AG04450 (cell line): ENCODE measurements around the gene UBAP1L. TPM values are rescaled to one million over a fixed set of nuclear protein-coding genes. Genes with fewer than 3 reads are reported as not detected.
"Not testable (repeated sequence)": the region's sequence is repeated elsewhere in the genome, so short reads cannot be mapped to it uniquely, and the experiment has no call there.

Experiments used
- CTCF ChIA-PET: fragments of 300-600, 350-600 bp; formaldehyde crosslinking; extraction: SDS; loops from one replicate; lab custom pipeline; 2022; ENCODE audit warnings: antibody characterized with exemption, inconsistent platforms; lab: Charles Lee
- POLR2A ChIA-PET: fragments of 350-600 bp; formaldehyde crosslinking; extraction: SDS; loops from one replicate; lab custom pipeline; 2021; ENCODE audit warnings: antibody characterized with exemption, inconsistent platforms; lab: Yijun Ruan, JAX
- DNase-seq: peaks from one replicate; pipeline ENCODE4 v3.0.0-alpha.2; 2011; ENCODE audit warnings: low read depth, low spot score
- H3K27ac ChIP-seq: one replicate; pipeline ENCODE4 v1.5.1; 2012; ENCODE audit warnings: low read depth, low read length, control low read depth
- H3K27me3 ChIP-seq: one replicate; pipeline ENCODE4 v1.6.0; 2012; ENCODE audit warnings: low read length; ENCODE audit not compliant: control insufficient read depth, insufficient read depth
- H3K4me3 ChIP-seq: 2 replicates; pipeline ENCODE4 v1.5.1; 2011; ENCODE audit warnings: mild to moderate bottlenecking, low read depth, low read length, control low read depth
- H3K9me3 ChIP-seq: 2 replicates; pipeline ENCODE4 v1.5.1; 2012; ENCODE audit warnings: low read length; ENCODE audit not compliant: control insufficient read depth, insufficient read depth
- polyA plus RNA-seq: library from polyadenylated mRNA; depleted of rRNA; stranded (reverse); fragments of >200 nt; gene quantifications from 2 replicates; pipeline ENCODE4 v1.2.3, GENCODE V29; 2011
- TF ChIP-seq, protein P1 (sequence below): IDR thresholded peaks from 2 replicates; pipeline ENCODE4 v1.5.1; 2011; ENCODE audit warnings: low read depth, low read length, control low read depth, inconsistent platforms

The UBAP1L gene
- polyA plus RNA-seq, 1 experiment: 0.46 TPM

DNA sequence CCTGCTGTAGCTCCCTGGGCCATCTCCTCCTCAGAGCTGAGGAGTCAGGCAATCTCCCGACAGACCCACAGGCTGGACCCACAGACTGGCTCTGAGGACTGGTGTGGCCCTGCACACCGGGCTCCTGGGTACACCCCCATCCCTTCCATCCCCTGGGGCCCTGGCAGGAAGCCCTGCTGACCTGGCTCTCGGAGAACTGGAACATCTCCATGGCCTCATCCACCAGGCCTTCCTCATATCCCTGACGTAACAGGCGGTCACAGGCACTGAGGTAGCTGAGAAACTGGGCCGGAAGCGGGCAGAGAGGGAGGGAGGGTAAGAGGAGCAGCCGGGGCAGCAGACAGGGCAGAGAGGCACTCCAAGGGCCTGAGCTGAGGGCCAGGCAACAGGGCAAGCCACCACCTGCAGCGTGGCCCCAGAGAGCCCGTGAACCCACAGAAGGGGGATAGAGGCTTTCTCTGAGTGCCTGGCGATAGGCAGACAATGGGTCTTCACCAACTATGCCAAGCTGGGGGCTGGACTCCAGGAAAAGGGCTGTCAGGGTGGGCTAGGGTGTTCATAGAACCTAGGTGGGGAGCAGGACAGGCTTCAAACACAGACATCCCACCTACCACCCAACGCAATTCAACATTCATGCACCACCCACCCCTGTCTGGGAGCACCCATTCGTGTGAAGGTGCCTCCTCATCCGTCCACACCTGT, 20.6 kb downstream of the UBAP1L start:
- no peak for DNase-seq
- CTCF ChIA-PET: interaction anchor here (1.2 to 1.4 kb wide), 2 partner anchors 8 to 60 kb away, joined by 3 to 6 read pairs; no protein-coding TSS in a partner anchor

DNA sequence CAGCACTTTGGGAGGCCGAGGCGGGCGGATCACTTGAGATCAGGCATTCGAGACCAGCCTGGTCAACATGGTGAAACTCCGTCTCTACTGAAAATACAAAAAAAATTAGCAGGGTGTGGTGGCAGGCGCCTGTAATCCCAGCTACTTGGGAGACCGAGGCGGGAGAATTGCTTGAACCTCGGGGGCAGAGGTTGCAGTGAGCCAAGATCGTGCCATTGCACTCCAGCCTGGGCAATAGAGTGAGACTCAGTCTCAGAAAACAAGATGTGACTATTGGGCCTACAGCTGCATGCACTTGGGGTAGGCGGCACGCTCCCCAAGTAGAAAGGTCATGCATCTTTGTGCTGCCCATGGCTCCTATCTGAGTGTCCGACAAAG, 21.2 kb downstream of the UBAP1L start:
- not testable (repeated sequence) for H3K4me3 ChIP-seq, H3K27me3 ChIP-seq, DNase-seq, H3K27ac ChIP-seq, H3K9me3 ChIP-seq
- ChIA-PET POLR2A (interaction anchor here (0.6 kb wide), 1 partner anchor 25 kb away, joined by 3 read pairs; no protein-coding TSS in a partner anchor), CTCF (interaction anchor here (1.4 kb wide), 1 partner anchor 60 kb away, joined by 6 read pairs; no protein-coding TSS in a partner anchor)

More for the DNA sequence above, 20.6 kb downstream of the UBAP1L start:
- H3K27me3 ChIP-seq: no peaks in the 10 kb centered on the region
- POLR2A ChIA-PET: interaction anchor here (0.6 kb wide), 2 partner anchors 25 to 46 kb away, joined by 3 to 8 read pairs; no protein-coding TSS in a partner anchor
- no peak overlapping the region for H3K4me3 ChIP-seq
- TF ChIP-seq, protein P1, sequence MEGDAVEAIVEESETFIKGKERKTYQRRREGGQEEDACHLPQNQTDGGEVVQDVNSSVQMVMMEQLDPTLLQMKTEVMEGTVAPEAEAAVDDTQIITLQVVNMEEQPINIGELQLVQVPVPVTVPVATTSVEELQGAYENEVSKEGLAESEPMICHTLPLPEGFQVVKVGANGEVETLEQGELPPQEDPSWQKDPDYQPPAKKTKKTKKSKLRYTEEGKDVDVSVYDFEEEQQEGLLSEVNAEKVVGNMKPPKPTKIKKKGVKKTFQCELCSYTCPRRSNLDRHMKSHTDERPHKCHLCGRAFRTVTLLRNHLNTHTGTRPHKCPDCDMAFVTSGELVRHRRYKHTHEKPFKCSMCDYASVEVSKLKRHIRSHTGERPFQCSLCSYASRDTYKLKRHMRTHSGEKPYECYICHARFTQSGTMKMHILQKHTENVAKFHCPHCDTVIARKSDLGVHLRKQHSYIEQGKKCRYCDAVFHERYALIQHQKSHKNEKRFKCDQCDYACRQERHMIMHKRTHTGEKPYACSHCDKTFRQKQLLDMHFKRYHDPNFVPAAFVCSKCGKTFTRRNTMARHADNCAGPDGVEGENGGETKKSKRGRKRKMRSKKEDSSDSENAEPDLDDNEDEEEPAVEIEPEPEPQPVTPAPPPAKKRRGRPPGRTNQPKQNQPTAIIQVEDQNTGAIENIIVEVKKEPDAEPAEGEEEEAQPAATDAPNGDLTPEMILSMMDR: no peak
- H3K9me3 ChIP-seq: no peaks in the 10 kb centered on the region
- no peak overlapping the region for H3K27ac ChIP-seq

DNA sequence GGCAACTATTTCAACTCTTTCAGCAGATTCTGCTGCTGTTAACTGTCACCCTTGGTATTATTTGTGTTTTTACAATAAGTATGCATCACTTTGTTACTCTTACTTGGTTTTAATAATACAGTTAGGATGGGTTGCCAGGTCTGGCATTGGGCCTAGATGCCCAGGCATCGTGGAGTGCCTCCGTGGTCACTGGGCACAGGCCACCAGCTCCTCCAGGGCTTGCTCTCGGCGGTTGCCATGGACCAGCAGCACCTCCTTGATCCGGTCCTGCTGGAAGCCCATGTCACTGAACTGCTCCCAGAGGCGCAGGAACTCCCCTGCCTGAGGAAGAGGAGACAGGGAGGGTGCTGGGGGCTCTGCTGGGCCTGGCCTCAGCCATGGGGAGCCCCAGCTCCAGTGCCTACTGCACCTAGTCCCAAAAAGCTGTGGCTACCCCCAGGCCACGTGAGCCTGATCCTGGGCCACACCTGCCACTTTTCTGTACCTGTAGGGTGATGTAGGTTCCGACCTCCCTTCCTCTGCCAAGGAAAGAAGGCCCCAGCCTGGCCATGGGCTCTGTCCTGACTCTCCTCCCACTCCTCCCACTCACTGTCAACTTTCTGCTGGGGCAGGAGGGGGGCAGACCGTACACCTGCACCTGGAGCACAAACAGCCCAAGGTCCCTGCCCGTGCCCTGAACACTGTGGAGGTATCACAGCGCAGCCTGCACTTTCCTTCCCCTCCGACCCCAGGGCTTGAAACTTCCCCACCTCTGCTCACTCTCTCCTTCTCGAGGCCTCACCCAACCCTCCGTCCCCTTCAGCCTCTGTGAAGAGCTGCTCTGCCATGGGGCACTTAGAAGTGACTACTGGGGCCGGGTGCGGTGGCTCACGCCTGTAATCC, 21.8 kb downstream of the UBAP1L start:
- TF ChIP-seq, protein P1: no peak
- ChIA-PET POLR2A (no interaction called here), CTCF (interaction anchor here (0.6 to 3.0 kb wide), 3 partner anchors 8 to 59 kb away, joined by 4 to 17 read pairs (median 6); no protein-coding TSS in a partner anchor)
- Histone ChIP-seq H3K27me3 (peaks cover 3% of the 10 kb centered on the region), H3K9me3 (no peaks in the 10 kb centered on the region), H3K4me3 (no peak overlapping the region), H3K27ac (no peak overlapping the region)
- DNase-seq: no peak

DNA sequence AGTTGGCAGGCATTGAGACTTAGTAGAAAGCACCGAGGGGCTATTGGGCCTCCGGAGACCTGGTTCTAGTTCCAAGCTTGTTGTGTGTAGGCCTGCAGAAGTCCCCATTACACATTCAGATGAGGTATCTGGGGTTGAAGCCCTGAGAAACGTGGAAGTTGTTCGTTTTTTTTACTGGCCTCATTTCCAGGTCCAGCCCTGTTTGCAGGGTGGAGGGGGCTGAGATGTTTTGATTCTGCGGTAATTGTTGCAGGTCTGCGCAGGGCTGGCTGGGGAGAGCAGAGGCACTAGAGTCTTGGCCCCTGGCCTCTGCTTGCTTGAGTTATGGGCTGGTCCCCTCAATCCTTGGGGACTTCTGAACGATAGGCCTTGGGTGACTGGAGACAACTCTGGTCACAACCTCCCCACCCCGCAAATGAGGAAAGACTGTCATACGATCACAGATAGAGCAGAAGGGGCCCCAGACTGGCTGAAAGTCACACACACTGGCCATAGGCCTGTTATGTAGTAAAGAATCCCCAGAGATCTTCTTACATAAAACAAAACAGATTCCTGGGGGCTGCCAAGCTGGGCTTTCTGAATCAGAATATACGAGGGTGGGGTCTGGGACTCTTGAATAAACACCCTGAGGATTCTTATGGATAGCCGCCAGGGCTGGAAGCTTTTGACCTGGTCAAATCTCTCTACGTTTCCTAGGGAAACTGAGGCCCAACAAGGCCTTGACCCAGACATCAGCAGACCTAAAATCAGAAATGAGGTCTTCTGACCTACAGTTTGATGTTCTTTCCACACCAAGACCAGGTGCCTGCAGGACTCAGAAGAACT, 22.8 kb downstream of the UBAP1L start:
- H3K27ac ChIP-seq: no peak overlapping the region
- no peak for DNase-seq
- peaks cover 3% of the 10 kb centered on the region for H3K27me3 ChIP-seq
- H3K4me3 ChIP-seq: no peak overlapping the region
- CTCF ChIA-PET: interaction anchor here (0.6 to 3.0 kb wide), 3 partner anchors 9 to 36 kb away, joined by 3 to 17 read pairs (median 4); no protein-coding TSS in a partner anchor
- no peaks in the 10 kb centered on the region for H3K9me3 ChIP-seq
- POLR2A ChIA-PET: no interaction called here
- TF ChIP-seq, protein P1: no peak
